HCT116 (cell line): Measurements from ENCODE around the gene CST8.

Experiments used
- EZH2phosphoT487 ChIP-seq: fragments of 200-600 bp; IDR thresholded peaks from 2 replicates; pipeline ENCODE4 v1.6.1; 2018; ENCODE audit warnings: antibody characterized with exemption, borderline replicate concordance
- JUND ChIP-seq: IDR thresholded peaks from 2 replicates; pipeline ENCODE4 v1.6.1; 2012
- POLR2A ChIP-seq: IDR thresholded peaks from 2 replicates; pipeline ENCODE4 v1.7.0; 2011; ENCODE audit warnings: borderline replicate concordance; ENCODE audit not compliant: insufficient read depth, insufficient read length; ENCODE audit errors: extremely low read depth
- POLR2AphosphoS5 ChIP-seq: IDR thresholded peaks from 2 replicates; pipeline ENCODE4 v1.6.1; 2011; ENCODE audit warnings: mild to moderate bottlenecking, low read depth, low read length, moderate library complexity
- SP1 ChIP-seq: IDR thresholded peaks from 2 replicates; pipeline ENCODE4 v1.6.1; 2012; ENCODE audit warnings: low read depth
- TF ChIP-seq, protein P1 (sequence below), 3 experiments: fragments of 200-600 bp in 1 of 3; sonication (generic) in 1 of 3; IDR thresholded peaks in 2 of 3; conservative IDR thresholded peaks in 1 of 3; 2 replicates each; pipeline ENCODE4 v1.5.1; 2012 to 2017; ENCODE audit warnings: low read depth in 2 of 3, low read length in 2 of 3, antibody characterized with exemption in 1 of 3, borderline replicate concordance in 1 of 3, control low read depth in 1 of 3, mild to moderate bottlenecking in 1 of 3, mixed read lengths in 1 of 3, mixed run types in 1 of 3, moderate library complexity in 1 of 3; ENCODE audit not compliant: insufficient read depth in 1 of 3

DNA sequence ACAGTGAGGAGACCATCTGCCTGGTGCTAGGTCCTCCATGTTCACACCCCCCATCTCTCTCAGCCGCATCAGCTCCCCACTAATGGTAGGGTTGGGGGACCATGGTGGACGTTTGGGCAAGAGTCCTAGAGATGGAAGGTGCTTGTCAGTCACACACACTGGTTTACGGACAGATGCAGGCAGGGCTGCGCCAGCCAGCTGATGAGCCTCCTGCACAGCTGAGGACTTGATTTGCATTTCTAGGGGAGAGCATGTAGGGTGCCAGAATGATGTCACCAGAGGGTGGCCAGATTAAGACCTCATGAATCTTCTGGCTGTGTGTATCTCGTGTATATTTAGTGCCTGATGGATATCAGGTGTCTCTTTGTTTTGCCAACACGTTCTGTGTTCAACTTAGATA, 28.6 kb downstream of the CST8 start:
- TF ChIP-seq, protein P1, sequence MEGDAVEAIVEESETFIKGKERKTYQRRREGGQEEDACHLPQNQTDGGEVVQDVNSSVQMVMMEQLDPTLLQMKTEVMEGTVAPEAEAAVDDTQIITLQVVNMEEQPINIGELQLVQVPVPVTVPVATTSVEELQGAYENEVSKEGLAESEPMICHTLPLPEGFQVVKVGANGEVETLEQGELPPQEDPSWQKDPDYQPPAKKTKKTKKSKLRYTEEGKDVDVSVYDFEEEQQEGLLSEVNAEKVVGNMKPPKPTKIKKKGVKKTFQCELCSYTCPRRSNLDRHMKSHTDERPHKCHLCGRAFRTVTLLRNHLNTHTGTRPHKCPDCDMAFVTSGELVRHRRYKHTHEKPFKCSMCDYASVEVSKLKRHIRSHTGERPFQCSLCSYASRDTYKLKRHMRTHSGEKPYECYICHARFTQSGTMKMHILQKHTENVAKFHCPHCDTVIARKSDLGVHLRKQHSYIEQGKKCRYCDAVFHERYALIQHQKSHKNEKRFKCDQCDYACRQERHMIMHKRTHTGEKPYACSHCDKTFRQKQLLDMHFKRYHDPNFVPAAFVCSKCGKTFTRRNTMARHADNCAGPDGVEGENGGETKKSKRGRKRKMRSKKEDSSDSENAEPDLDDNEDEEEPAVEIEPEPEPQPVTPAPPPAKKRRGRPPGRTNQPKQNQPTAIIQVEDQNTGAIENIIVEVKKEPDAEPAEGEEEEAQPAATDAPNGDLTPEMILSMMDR (IDR thresholded peaks at IDR 0.05 in 2 of 3, conservative IDR thresholded peaks at IDR 0.05 in 1 of 3; ENCODE audit: borderline replicate concordance in 1 of 3, insufficient read depth in 1 of 3, low read depth in 2 of 3, low read length in 2 of 3) = no peak
- no peak for TF ChIP-seq SP1
- TF ChIP-seq EZH2phosphoT487 = no peak
- TF ChIP-seq POLR2A = no peak
- TF ChIP-seq JUND = no peak
- TF ChIP-seq POLR2AphosphoS5 = no peak
